GM18502 (cell line): ENCODE data around the gene HOXD11.

Experiments
- ATAC-seq: cut with Tn5 transposase; IDR thresholded peaks from one replicate; pipeline ENCODE4 v1.9.1; 2021; ENCODE audit warnings: mild to moderate bottlenecking; ENCODE audit not compliant: unreplicated experiment, poor library complexity

HOXD11 gene

DNA sequence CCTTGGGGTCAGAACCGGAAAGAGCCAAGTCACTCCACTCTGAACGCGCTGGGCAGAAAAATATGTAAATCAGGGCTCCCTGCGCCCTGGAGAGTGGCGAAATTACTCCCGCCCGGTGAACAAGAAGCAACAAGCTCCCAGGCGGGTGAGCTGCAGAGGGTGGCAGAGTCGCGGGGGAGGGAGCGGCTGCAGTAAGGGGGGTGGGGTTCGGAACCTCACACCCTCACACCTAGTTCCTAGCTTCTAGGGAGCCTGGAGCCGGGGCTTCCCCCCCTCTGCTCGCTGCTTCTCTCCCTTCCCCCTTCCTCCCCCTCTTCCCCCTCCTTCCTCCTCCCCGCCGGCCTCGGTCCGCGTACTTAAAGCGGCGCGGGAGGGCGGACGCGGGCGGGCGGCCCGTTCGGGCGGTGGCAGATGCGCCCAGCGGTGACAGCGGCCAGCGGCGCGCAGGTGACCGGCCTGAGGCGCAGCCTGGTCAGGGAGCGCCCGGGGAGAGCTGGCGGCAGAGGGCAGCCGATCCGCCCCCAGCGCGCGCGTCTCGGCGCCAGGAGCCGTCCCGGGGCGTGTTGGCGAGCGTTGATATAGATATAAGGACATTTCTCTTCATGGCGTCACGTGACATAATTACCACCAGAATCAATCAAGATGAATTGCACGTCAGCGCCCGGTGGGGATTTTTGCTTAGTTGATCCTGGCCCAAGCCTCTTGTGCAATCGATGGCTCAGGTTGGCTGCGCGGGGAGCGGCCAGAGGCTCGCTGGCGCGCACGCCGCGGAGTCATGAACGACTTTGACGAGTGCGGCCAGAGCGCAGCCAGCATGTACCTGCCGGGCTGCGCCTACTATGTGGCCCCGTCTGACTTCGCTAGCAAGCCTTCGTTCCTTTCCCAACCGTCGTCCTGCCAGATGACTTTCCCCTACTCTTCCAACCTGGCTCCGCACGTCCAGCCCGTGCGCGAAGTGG, at the start of gene HOXD11:
Gene HOXD11 (plus strand): TSS at position 700 of the 959 bp plus-strand sequence. CDS start 76 bp downstream, at position 776.
- ATAC-seq: no peak

DNA sequence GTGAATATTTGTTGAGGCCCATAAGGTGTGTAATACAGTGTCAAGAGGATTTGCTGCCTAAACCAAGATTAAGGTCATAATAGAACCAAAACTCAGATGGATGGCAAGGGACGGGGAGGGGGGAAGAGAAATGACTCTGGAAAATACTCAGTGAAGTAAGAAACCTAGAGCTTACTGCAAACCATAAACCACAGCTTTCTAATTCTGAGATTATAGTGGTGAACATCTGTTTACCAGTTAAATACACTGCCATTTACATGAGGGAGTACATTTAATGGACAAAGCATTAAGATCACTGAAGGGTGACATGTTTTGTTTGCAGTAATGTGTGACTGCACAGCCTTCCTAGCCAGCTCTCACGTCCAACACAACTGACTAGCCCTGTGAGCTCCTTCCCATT, 43.1 kb upstream of the HOXD11 start:
- ATAC-seq: no peak

DNA sequence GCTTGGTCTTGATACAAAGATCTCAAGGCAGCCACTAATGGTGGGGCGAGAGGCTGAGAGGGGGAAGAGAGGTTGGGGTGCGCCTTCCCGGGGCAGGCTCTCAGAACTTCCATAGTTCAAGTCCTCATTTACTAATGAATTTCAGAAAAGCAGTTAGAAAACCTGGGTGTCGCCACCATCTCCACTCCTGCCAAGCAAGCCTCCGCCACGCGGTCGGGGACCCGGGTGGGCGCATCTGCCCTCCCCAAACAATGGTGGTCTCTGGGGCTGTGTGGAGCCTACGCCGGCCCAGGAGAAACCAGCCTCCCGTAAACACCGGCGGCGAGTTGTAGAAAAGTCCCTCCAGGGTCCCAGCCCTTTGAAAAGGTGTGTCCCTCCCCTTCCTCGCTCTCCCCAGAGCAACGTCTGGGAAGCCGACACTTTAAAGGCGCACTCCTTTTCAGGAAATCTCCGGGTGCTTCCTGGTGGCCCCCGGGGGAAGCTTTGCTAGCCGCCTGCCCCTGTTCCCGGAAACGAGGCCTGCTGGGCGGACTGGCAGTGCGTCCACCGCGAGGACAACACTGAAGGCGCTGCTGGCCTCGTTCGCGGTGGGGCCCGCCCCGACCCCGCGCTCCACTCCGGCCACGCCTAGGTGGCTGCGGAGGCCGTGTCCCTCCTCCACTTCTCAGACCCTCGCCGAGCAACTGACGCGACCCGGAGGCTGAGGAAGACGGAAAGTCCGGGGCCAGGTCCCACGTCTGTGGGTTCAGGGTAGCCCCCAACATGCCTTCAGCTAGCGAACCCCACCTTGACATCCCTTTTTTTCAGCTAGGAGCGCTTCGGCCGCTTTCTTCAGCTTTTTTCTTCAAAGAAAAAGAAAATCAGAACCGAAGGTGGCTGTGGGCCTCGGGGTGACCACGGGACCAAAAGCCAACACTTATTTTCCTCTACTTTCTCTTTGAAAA, 40.2 kb upstream of the HOXD11 start:
- ATAC-seq: no peak

DNA sequence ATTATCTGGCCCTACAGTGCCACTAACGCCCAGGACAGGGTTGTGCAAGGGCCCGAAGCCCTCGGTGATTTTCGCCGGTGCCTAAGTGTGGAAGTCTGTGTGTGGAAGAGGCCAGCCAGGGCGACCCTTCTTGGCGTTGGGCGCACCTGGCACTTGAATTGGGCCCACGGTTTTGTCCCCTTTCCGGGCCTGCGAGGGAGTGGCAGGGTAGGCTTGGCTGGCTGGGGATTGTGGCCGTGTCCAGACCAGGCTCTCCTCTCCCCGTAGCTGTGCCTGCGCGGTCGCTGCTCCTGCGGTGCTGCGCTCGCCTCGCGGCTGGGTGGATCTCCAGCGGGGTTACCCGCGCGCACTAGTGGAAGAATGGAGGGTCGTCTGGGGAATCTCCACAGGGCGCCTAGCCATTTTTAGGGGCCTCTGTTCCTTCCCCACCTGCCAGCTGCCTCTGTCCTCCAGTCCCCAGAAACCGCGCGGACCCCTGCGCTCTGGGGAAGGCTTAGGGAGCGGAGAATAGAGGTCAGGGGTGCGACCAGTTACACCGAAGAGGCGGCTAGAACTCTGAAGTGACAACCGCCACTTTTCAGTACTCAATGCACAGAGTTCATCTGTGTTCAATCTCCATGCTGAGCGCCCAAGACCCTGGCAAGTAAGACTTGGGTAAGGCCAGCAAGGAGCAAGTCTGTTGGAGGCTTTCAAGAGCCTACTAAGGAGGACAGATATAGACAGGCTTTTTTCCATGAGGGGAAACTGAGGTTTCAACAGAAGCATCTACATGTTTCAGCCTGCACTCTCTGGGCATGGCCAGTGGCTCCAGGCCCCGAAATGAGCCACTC, 39.3 kb upstream of the HOXD11 start:
- ATAC-seq: no peak

DNA sequence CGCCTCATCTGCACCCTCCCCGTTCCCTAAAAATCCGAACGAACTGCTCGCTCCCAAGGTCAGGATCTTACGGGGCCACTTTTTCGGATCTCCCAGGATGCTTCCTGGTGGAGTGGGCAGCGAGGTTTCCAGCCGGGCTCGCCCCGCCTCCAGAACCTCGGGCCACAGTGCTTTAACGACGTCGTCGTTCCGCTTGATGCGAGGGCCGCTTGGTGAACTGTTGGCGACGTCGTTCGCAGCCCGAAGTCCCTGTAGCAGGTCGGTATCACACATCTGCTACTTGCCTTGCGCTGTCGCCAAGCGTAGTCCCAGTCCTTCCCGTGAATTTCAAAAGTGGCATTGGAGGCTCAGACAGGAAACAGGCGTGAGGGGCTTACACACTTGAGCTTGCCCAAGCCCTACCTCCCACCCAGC, 38.7 kb upstream of the HOXD11 start:
- no peak for ATAC-seq

DNA sequence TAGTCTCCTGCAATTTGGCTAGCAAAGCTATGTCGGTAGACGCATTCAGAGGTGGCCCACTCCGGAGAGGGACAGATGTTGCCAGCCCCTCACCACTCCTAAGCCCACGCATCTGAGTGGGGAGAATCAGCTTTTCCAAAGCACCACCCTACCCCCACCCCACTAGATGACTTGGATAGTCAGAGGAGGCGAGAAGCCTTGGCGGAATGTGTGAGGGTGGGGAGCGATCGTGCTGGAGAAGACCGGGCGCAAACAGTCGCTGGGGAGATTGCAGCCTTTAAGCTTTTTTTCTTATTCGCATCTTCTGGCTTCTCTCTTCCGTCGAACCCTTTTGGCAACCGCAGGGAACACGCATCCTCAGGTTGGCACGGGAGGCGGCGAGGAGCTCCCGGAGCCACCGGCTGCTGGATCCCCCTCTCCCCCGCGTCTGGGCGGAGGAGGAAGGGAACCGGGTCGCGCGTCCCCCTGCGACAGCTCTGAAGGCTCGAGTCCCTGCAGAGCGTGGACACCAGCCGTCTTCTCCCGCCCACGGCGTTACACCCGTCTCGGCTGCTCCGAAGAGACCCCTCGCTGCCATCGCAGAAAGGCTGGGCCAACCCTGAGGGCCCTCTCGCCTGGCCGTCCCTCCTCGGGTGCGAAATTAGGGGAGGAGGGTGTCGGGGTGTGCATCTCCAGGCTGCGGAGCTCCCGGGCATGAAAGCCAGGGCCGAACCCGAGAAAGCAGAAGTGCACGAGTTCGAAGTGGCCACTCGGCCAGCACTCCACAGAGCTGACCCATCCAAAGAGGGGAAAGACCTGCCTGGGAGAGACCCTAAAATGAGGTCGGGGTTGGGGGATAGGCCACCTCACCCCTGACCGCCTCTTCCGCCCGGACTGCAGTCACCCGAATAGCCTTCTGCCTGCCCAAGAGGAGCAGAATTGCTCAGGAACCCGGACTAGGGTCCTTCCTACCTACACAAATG, 35.5 kb upstream of the HOXD11 start:
- ATAC-seq: no peak

DNA sequence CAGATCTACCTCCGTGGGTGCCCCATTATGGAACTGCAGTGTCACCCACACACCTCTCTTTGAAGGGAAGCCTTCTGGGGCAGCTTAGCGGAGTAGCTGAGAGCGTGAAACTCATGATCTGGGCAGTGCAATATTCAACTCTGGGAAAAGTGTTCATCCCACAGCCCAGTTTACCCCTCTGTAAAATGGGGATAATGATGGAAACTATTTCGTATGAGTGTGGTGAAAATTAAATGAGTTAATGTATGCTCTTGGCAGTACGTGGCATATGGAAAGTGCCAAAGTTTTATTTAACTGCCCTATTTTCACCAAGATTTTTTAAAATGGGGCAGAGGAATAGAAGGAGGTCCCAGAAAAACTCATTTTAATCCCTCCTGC, 34.8 kb upstream of the HOXD11 start:
- no peak for ATAC-seq

DNA sequence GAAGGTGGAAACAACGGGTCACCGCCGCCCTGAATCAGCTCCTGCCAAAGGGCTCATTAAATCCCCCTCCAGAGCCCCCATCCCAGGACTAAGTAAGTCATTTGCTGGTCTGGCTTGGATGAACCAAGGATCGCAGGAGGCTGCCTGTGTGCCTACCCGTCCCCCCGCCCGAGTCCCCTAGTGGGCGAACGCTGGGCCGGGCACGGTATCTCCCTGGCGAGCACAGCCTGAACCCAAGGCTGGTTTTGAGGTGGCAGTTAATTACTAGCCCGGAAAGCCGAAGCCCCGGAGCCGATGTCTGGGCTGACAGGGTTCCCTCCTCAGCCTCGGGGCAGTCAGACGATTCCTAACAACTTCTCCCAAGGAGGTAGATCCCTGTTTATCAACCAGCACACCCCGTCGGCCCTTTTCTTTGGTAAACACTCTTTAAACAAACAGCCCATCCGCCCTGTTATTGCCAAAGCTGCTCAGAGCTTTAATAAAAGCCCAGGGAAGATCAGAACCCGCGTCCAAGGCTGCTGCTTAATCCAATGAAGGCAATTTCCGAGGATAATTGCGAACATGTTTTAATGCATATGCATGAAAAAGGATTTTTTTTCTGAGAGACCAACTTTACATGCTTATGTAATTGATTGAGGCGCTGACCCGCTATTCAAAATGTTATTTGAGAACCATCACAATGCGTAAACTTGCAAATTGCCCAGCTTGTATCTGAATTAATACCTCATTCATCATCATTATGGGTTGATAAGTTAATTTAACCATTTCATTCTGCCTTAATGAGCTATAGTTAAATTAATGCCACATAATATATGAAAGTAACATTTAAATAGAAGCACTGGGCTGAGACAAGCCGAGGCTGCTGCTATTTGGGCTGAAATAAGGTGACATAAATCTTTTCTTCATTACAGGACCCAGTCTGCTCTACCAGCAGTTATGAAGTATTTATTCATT, 33.9 kb upstream of the HOXD11 start:
- ATAC-seq: no peak

DNA sequence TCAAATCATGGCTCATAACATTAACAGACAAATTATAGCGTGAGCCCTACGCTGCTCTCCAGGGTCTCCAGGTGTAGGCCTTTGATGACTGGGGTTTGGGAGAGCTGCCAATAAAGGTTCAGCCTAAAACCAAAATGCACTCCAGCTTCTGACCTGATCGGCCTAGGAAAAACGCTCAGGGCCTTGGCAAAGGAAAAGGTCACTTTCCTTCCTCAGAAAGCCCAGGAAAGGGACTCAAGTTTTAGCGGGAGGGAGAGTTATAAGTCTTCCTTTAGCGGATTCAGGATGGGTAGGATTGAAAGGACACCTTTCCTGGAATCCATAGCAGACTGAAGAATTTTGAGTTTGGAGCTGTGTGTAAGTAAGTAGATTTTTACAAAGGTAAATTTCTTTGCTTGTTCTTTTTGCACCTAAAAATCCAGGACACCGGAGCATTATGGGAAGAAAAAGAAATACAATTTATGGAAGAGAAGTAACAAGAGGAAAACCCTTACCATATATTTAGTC, 32.1 kb upstream of the HOXD11 start:
- ATAC-seq: no peak

DNA sequence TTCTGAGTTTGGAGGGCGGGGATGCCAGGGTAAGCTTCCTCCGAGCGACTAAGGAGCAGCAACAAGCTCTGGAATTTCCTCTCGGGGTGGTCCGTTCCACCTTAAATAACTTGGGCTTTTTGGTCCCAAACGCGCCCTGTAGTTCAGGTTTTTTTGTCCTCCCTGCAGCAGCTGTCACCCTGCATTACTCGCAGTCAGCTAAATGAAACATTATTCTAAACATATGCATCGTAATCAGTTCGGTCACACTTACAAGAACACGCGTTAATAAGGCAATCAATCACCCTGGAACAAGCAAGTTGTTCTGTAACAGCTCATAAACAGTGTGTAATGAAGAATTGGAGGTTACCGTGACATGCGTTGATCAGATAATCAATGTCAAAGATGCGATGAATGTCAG, 31.6 kb upstream of the HOXD11 start:
- ATAC-seq: no peak

DNA sequence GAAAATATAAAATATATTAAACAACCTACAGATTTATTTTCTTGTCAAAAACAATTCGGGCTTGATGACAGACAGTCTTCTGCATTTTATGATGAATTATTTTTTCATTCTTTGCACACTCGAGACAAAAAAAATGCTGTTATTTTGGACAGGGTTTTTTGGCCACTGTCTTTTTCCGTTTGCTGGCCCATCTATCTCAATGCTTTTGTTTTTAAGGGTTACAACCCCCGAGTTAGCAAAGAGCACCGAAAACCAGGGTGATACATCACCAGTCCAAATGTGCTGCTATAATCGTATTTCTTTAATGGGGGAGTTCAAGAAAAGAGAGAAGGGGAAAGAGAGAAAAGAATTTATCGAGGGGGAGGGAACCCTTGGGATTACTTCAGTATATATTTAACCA, 31.0 kb upstream of the HOXD11 start:
- no peak for ATAC-seq

DNA sequence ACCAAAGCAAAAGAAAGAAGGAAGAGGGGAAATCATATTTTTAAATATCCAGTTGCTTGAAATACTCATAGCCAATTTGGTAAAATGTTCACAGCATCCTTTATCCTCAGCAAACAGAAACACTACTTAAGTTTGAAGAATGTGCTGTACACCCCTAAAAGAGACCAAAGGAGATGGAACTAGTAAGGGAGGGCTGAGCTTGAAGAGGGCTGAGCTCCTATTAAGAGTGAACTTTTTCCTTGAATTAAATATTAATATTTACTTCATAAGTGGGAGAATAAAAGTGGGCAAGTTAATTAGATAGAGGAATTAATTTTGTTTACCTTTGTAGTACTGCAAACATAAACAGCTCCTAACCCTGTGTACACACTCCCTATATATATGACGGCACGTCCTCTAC, 30.3 kb upstream of the HOXD11 start:
- ATAC-seq: no peak

DNA sequence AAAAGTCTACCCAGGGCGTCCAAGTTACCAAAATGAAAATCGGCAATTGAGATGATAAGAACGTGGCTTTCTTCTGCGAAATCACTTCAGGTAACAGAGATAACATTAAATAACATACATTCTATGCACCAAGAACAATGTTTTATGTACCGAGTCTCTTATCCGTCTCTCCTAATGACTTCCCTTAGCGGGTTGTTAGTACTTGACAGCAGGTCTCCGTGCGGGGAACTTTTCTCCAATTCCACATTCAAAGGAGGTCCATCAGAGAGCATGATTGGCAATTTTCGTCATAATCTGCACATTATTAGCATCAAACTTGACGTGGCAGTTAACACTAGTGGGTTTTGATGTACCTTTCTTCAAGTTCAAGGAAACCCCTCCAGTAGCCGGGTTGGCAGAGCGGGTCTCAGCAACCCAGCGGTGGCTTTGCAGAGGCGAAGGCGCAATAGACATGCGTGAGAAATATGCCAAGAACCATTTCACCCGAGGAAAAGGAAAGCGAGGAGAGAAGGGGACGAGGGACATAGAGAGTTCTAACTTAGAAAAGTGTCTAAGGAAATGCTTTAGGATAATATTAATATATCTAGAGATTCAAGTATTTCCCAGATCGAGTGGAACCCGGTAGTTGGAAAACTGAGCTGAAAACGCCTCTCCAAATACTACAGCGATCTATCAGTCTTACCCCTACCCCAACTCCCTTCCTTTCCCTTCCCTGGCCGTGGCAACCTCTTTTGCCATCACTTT, 28.4 kb upstream of the HOXD11 start:
- ATAC-seq: no peak

DNA sequence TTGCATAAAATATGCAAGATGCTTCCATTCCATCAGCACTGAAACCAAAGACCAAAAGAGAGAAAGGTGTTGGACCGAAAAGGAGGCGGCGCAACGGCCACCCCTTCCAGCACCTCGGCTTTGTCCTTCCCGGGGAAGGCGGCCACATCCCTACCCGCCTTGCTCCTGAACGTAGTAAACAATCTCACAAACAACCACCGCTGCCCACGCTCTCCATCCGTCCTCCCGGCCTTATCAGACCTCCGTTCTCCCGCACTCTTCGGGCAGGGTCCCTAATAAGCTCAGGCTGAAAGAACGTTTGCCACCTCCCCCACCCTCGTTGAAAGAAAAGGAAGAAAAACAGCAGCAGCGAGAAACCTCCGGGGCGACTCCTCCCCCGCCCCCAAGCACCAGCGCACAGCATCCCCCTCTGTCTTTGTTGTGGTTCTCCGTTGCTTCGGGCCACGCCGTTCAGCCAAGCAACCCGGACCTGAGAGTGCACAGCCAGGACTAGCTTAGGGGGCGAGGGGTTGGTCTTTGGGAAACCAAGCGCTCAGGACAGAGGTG, 27.7 kb upstream of the HOXD11 start:
- ATAC-seq: no peak

DNA sequence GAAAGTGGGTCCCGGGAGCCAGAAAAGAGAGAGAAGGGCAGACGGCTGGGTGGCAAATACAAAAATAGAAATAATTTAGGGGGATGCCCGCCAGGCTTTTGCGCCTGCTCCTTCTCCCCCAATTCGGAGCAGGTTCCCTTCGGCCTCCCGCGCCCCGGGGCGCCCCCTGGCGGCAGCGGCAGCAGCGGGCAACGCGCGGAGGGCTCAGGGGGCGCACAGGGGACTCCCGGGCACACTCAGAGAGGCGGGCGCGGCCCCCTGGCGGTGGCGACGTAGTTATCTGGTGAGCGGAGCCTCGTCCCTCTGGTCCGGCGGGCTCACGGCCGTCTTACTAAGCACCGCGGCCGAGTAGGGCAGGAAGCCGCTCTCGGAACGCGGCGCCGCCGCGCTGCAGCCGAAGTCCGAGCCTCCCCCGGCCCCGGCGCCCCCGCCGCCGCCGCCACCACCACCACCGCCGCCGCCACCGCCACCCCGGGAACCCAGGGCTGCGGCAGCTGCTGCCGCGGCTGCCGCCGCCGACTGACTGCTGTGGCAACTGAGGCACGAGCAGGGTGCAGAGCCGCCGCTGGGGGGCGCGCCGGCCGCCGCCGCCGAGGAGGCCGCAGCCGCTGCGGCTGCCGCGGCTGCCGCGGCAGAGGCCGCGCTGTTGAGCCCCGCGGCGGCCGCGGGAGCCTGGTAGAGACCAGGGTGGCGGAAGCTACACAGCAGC, 27.1 kb upstream of the HOXD11 start:
- no peak for ATAC-seq
